HEK293T (cell line): ENCODE measurements around the gene TSC1.
"Not testable (repeated sequence)": the region's sequence is repeated elsewhere in the genome, so short reads cannot be mapped to it uniquely, and the experiment has no call there.

Experiments
- CTCF ChIA-PET: fragments of 350-600 bp; formaldehyde crosslinking; extraction: SDS; loops from one replicate; lab custom pipeline; 2021; ENCODE audit warnings: antibody characterized with exemption, inconsistent platforms; lab: Yijun Ruan, JAX
- POLR2A ChIA-PET: fragments of 350-600 bp; formaldehyde crosslinking; extraction: SDS; loops from one replicate; lab custom pipeline; 2020; ENCODE audit warnings: antibody characterized with exemption, inconsistent platforms; lab: Yijun Ruan, JAX
- DNase-seq: peaks from one replicate; pipeline ENCODE4 v3.0.0; 2012; ENCODE audit warnings: mixed read lengths; ENCODE audit errors: extremely low spot score
- ARNT ChIP-seq: fragments of 450-650 bp; IDR thresholded peaks from 2 replicates; pipeline ENCODE4 v1.6.1; 2017; ENCODE audit warnings: mild to moderate bottlenecking
- BHLHE40 ChIP-seq: fragments of 450-650 bp; IDR thresholded peaks from 2 replicates; pipeline ENCODE4 v1.6.1; 2016; ENCODE audit warnings: mild to moderate bottlenecking, moderate library complexity, borderline replicate concordance
- CTBP1 ChIP-seq: fragments of 450-650 bp; IDR thresholded peaks from 2 replicates; pipeline ENCODE4 v1.6.1; 2016; ENCODE audit warnings: borderline replicate concordance
- ELF4 ChIP-seq: fragments of 450-650 bp; IDR thresholded peaks from 2 replicates; pipeline ENCODE4 v1.6.1; 2017; ENCODE audit warnings: antibody characterized with exemption
- FOXA1 ChIP-seq: fragments of 450-650 bp; IDR thresholded peaks from 2 replicates; pipeline ENCODE4 v1.6.1; 2016; ENCODE audit warnings: mild to moderate bottlenecking
- FOXK2 ChIP-seq: fragments of 450-650 bp; IDR thresholded peaks from 2 replicates; pipeline ENCODE4 v1.6.1; 2016; ENCODE audit warnings: mild to moderate bottlenecking
- FOXM1 ChIP-seq: fragments of 450-650 bp; IDR thresholded peaks from 2 replicates; pipeline ENCODE4 v1.6.1; 2017; ENCODE audit warnings: mild to moderate bottlenecking, borderline replicate concordance
- HDGF ChIP-seq: fragments of 450-650 bp; IDR thresholded peaks from 2 replicates; pipeline ENCODE4 v1.6.1; 2017; ENCODE audit warnings: antibody characterized with exemption, borderline replicate concordance
- L3MBTL2 ChIP-seq: fragments of 450-650 bp; conservative IDR thresholded peaks from 2 replicates; pipeline ENCODE4 v1.6.1; 2016; ENCODE audit warnings: mild to moderate bottlenecking
- LEF1 ChIP-seq: fragments of 450-650 bp; IDR thresholded peaks from 2 replicates; pipeline ENCODE4 v1.6.1; 2017; ENCODE audit warnings: mild to moderate bottlenecking, borderline replicate concordance
- NFRKB ChIP-seq: fragments of 450-650 bp; IDR thresholded peaks from 2 replicates; pipeline ENCODE4 v1.6.1; 2016; ENCODE audit warnings: mild to moderate bottlenecking, moderate library complexity
- SP1 ChIP-seq: fragments of 450-650 bp; IDR thresholded peaks from 2 replicates; pipeline ENCODE4 v1.6.1; 2017
- SUZ12 ChIP-seq: fragments of 450-650 bp; IDR thresholded peaks from 2 replicates; pipeline ENCODE4 v1.6.1; 2016; ENCODE audit warnings: mild to moderate bottlenecking
- TARDBP ChIP-seq: fragments of 450-650 bp; IDR thresholded peaks from 2 replicates; pipeline ENCODE4 v1.6.1; 2016
- ZNF384 ChIP-seq: fragments of 450-650 bp; IDR thresholded peaks from 2 replicates; pipeline ENCODE4 v1.6.1; 2016
- TF ChIP-seq, protein P1 (sequence below): fragments of 450-650 bp; IDR thresholded peaks from 2 replicates; pipeline ENCODE4 v1.6.1; 2016

TSC1 gene

DNA sequence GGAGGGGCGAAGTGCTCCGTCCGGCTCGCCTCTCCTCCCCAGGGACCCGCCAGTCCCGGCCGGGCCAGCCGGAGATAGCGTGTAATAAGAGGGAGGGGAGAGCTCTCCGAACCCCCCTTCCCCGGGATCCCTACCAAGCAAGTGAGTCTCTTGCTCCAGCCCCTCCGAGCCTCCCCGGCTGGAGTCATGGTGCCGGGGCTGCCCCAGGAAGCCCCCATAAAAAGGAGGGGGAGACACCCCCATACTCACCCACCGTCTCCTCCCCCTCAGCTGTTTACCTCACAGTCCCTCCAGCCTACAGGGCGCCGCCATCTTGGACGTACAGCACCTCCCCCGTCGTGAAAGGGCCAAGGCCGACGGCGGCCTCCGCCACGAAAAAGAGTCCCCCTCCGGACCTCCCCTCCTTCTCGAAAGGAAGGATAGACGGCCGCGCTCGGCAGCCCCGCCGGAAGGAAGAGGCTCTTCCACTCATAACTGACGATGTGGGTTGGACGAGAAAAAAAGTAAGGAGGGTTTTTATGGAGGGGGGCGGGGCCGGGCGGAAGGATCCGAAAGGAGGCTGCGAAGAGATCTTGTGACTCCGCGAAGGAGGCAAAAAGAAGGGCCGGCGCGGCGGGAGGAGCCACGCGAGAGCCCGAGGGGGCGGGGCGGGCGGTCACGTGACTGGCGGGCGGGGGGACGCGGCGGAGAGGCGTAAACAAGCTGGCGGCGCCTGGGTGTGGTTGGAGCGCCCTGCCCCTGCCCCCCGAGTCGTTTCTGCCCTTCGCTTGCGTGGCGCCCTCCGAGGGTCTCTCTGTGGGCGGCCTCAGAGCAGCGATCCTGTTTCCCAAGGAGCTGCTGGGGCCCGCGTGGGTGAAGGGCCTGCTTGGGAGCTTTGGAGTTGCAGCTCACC is at the start of gene TSC1:
TSS of gene TSC1 (minus strand) at position 323 of the 892 bp plus-strand sequence. CDS start 15,744 bp downstream, outside the sequence.
- POLR2A ChIA-PET, result interaction anchor here (0.7 to 2.6 kb wide), 5 partner anchors 10 to 814 kb away, joined by 3 to 10 read pairs (median 3); no protein-coding TSS in a partner anchor
- CTCF ChIA-PET, result no interaction called here
- TF ChIP-seq SUZ12, result no peak
- peak; percentile 99 for TF ChIP-seq NFRKB
- peak; percentile 62 for TF ChIP-seq L3MBTL2
- TF ChIP-seq, protein P1, sequence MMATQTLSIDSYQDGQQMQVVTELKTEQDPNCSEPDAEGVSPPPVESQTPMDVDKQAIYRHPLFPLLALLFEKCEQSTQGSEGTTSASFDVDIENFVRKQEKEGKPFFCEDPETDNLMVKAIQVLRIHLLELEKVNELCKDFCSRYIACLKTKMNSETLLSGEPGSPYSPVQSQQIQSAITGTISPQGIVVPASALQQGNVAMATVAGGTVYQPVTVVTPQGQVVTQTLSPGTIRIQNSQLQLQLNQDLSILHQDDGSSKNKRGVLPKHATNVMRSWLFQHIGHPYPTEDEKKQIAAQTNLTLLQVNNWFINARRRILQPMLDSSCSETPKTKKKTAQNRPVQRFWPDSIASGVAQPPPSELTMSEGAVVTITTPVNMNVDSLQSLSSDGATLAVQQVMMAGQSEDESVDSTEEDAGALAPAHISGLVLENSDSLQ, result no peak
- no peak for TF ChIP-seq FOXA1
- peak; percentile 93 for TF ChIP-seq SP1
- TF ChIP-seq BHLHE40, result no peak
- peak; percentile 66; the same call in 1 of the 2 replicates for TF ChIP-seq TARDBP
- TF ChIP-seq ZNF384, result no peak
- TF ChIP-seq HDGF, result no peak
- no peak for TF ChIP-seq ARNT
- TF ChIP-seq FOXM1, result no peak
- peak; percentile 91 for TF ChIP-seq FOXK2
- TF ChIP-seq ELF4, result peak; percentile 36; the same call in 1 of the 2 replicates
- TF ChIP-seq CTBP1, result no peak
- TF ChIP-seq LEF1, result peak; percentile 68; the same call in 1 of the 2 replicates
- peak; percentile 94 for DNase-seq

GRCh38 chr9:132993511-132993939 is 49.1 kb upstream of the TSC1 start:
- DNase-seq, result no peak
- ChIA-PET POLR2A (no interaction called here), CTCF (no interaction called here)
- TF ChIP-seq, protein P1, result no peak
- no peak for TF ChIP-seq LEF1

DNA sequence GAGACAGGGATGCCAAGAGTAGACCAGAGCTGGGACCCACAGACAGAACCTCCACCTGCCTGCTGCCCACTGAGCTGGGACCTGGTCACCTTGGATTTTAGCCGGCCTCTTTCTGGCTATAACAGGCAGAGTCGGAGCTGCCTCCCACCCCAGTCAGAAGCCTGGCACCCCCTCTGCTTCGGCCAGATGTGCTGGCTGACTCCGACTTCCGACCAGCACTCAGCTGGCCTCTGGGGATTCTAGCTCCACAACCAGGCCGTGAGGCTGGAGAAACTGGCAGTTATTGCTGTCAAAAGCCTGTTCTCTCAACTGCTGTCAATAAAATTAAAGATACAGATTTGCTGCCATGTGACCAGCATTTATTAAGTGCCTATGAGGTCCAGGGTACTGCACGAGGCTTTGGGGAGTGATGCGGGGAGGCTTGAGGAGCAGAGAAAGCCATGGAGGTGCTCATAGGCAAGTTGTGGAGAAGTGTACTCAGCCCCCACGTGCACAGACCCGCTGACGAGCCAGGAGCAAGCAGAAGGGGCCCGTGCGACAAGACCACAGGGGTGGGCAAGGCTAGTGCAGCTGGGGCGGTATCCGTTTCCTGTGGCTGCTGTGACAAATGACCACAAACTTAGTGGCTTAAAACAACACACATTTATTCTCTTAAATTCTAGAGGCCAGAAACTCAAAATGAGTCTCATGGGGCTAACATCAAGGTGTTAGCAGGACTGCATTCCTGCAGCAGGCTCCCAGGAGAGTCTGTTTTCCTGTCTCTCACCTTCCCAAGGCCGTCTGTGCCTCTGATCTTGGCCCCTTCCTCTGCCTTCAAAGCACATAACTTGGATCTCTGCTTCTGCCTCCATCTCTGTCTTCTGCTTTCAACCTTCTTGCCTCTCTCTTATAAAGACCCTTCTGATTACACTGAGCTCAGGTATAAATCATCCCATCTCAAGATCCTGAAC is 47.2 kb upstream of the TSC1 start:
- TF ChIP-seq CTBP1, result no peak
- no peak for TF ChIP-seq ELF4
- TF ChIP-seq FOXM1, result no peak
- no peak for TF ChIP-seq SP1
- no peak for TF ChIP-seq SUZ12
- no peak for TF ChIP-seq ARNT
- TF ChIP-seq TARDBP, result no peak
- no peak for TF ChIP-seq LEF1
- TF ChIP-seq ZNF384, result no peak
- TF ChIP-seq FOXK2, result no peak
- TF ChIP-seq NFRKB, result no peak
- TF ChIP-seq FOXA1, result no peak
- TF ChIP-seq, protein P1, result no peak
- ChIA-PET CTCF (interaction anchor here (0.7 kb wide), 1 partner anchor 30 kb away, joined by 4 read pairs; no protein-coding TSS in a partner anchor), POLR2A (no interaction called here)
- no peak for DNase-seq

DNA sequence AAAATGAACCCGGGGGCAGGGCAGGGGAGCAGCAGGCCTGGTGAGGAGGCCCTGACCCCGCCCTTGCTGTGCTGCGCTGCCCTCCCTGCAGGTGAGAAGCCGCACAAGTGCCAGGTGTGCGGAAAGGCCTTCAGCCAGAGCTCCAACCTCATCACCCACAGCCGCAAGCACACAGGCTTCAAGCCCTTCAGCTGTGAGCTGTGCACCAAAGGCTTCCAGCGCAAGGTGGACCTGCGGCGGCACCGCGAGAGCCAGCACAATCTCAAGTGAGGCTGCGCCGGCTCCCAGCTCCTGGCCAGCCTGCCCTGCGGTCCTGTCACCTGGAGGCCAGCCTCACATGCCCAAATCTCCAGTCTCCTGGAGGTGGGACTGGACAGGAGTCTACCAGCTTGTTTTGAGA is 46.4 kb upstream of the TSC1 start:
- ChIA-PET CTCF (no interaction called here), POLR2A (no interaction called here)
- DNase-seq, result no peak
- TF ChIP-seq L3MBTL2, result no peak
- no peak for TF ChIP-seq LEF1
- no peak for TF ChIP-seq ELF4
- no peak for TF ChIP-seq FOXK2
- TF ChIP-seq ARNT, result no peak
- TF ChIP-seq TARDBP, result no peak
- TF ChIP-seq, protein P1, result no peak
- TF ChIP-seq BHLHE40, result no peak
- TF ChIP-seq FOXA1, result no peak
- no peak for TF ChIP-seq ZNF384
- TF ChIP-seq SP1, result no peak
- TF ChIP-seq SUZ12, result no peak

GRCh38 chr9:132989998-132990557 is 45.7 kb upstream of the TSC1 start:
- peak; percentile 41 for DNase-seq
- POLR2A ChIA-PET, CTCF ChIA-PET: not testable (repeated sequence)
